Epithelial cell of esophagus (primary cell): Measurements from ENCODE around the gene C16orf54.
"Not testable (repeated sequence)": the region's sequence is repeated elsewhere in the genome, so short reads cannot be mapped to it uniquely, and the experiment has no call there.

ENCODE experiments used
- DNase-seq: peaks from one replicate; pipeline ENCODE4 v3.0.0; 2010; ENCODE audit warnings: low read depth
- H3K4me3 ChIP-seq: 2 replicates; pipeline ENCODE4 v1.5.1; 2011; ENCODE audit warnings: mild to moderate bottlenecking, low read length, control low read depth
- TF ChIP-seq, protein P1 (sequence below): IDR thresholded peaks from 2 replicates; pipeline ENCODE4 v1.5.1; 2011; ENCODE audit warnings: low read depth, mild to moderate bottlenecking, low read length, control low read depth, inconsistent platforms; ENCODE audit not compliant: insufficient read depth; ENCODE audit errors: missing control alignments

C16orf54 gene

DNA sequence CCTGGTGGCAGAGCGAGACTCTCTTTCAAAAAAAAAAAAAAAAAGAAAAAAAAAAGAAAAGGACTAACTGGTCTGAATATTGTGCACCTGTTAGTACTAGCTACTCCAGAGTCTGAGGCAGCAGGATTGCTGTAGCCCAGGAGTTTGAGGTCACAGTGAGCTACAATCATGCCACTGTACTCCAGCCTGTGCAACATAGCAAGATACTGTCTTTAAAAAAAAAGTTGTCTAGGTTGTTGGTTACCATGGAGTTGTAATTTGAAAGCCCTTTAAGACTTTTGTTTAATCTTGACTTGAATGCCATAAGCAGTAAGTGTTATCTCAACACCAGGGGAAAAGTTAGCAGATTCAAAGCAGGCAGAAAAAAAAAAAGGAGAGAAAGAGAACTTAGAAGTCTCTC lies 10.9 kb upstream of the C16orf54 start:
- H3K4me3 ChIP-seq = no peak overlapping the region
- TF ChIP-seq, protein P1, sequence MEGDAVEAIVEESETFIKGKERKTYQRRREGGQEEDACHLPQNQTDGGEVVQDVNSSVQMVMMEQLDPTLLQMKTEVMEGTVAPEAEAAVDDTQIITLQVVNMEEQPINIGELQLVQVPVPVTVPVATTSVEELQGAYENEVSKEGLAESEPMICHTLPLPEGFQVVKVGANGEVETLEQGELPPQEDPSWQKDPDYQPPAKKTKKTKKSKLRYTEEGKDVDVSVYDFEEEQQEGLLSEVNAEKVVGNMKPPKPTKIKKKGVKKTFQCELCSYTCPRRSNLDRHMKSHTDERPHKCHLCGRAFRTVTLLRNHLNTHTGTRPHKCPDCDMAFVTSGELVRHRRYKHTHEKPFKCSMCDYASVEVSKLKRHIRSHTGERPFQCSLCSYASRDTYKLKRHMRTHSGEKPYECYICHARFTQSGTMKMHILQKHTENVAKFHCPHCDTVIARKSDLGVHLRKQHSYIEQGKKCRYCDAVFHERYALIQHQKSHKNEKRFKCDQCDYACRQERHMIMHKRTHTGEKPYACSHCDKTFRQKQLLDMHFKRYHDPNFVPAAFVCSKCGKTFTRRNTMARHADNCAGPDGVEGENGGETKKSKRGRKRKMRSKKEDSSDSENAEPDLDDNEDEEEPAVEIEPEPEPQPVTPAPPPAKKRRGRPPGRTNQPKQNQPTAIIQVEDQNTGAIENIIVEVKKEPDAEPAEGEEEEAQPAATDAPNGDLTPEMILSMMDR = no peak
- DNase-seq = no peak

DNA sequence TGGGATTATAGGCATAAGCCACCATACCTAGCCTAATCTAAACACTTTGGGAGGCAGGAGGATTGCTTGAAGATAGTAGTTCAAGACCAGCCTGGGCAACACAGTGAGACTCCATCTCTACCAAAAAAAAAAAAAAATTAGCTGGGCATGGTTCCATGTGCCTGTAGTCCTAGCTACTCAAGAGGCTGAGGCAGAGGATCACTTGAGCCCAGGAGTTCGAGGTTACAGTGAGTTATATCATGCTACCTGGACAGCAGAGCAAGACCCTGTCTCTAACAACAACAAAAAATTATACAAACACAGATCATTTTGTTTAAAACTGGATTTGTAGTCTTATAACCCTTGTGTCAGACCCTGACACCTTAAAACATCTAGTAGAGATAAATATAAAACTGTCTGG lies 7.7 kb upstream of the C16orf54 start:
- TF ChIP-seq, protein P1 = no peak
- H3K4me3 ChIP-seq = no peak overlapping the region
- no peak for DNase-seq

DNA sequence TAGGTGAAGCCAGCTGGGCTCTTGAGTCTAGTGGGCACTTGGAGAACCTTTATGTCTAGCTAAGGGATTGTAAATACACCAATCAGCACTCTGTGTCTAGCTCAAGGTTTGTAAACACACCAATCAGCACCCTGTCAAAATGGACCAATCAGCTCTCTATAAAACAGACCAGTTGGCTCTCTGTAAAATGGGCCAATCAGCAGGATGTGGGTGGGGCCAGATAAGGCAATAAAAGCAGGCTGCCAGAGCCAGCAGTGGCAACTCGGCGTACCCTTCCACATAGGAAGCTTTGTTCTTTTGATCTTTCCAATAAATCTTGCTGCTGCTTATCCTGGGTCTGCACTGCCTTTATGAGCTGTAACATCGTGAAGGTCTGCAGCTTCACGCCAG lies 3.0 kb upstream of the C16orf54 start:
- not testable (repeated sequence) for DNase-seq, H3K4me3 ChIP-seq

DNA sequence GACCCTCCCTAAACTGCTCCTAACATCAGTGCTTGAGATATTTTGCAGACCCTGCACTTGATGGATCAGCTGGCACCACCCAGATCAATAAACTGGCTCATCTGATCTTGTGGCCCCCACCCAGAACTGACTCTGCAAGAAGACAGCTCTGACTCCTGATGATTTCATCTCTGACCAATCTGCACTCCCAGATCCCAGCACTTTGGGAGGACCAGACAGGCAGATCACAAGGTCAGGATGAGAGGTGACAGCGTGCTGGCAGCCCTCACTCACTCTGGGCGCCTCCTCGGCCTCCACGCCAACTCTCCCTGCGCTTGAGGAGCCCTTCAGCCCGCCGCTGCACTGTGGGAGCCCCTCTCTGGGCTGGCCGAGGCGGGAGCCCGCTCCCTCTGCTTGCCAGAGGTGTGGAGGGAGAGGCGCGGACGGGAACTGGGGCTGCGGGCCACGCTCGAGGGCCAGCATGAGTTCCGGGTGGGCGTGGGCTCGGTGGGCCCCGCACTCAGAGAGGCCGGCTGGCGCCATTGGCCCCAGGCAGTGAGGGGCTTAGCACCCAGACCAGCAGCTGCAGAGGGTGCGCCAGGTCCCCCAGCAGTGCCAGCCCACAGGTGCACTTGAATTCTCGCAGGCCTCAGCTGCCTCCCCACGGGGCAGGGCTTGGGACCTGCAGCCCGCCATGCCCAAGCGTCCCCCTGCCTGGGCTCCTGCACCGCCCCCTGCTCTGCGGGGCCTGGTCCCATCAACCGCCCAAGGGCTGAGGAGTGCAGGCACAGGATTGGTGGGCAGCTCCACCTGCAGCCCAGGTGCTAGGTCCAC lies 2.4 kb upstream of the C16orf54 start:
- TF ChIP-seq, protein P1 = no peak
- no peak for DNase-seq
- H3K4me3 ChIP-seq = no peak overlapping the region

DNA sequence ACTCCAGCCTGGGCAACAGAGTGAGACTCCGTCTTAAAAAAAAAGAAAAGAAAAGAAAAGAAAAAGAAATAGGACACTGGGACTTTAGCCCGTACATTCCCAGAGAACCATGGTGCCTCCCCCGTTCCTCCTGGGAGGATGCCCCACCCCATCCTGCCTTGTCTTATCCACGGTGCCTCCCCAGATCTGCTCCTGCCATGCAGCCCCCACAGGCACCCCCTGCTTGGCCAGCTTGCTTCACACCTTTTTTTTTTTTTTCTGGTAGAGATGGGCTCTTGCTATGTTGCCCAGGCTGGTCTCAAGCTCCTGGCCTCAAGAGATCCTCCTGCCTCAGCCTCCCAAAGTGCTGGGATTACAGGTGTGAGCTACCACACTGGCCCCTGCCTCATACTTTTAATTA lies 728 bp upstream of the C16orf54 start:
- H3K4me3 ChIP-seq, DNase-seq: not testable (repeated sequence)

DNA sequence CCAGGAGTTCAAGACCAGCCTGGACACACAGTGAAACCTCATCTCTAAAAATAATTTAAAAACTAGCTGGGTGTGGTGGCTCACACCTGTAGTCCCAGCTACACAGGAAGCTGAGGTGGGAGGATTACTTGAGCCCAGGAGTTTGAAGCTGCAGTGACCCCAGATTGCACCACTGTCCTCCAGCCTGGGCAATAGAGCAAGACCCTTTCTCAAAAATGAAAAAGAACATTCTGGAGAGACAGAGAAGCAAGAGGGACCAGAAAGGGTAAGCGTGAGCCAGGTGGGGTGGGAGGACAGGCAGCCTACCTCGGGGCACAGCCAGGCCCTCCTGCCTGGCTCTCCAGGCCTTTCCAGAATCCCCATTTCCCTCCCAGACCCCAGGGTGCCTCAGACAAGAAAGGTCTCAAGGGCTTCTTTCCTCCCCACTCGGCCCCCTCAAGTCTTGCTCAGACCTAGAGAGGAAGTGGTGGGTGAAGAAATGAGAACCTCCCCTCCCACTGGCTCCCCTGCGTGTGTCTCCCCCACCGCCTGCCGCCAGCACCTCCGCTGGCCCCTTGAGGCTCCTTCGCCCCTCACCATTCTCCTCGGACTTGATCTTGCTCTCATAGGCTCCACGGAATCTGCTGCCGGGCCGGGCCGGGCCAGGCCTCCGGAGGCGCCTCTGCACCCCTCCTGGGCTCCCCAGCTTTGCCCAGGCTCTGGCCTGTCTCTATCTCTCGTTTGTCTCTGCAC lies 503 bp downstream of the C16orf54 start:
- DNase-seq = no peak
- TF ChIP-seq, protein P1 = no peak
- no peak overlapping the region for H3K4me3 ChIP-seq

DNA sequence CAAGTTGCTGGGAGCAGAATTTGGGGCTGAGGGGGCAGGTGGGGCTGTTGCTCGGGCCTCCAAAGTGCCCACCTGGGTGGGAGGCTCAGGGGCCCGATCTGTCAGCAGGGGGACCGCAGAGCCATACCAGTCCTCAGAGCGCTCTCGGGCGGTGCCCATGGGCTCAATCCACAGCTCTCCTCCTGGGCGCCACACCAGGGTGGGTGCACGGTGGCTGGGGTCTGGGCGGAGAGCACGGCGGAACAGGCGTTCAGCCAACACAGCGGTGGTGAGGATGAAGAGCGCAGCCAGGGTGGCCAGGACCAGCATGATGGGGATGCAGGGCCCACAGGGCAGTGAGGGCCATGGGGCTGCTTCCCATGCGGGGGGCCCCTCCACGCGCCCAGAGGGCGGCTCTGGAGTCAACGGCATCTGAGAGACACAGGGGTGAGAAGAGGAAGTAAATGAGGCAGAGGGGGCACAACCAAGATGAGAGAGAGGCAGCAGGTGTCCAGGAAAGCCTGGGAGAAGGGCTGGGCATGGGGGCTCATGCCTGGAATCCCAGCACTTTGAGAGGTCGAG lies 1.2 kb downstream of the C16orf54 start:
- no peak overlapping the region for H3K4me3 ChIP-seq
- no peak for DNase-seq
- TF ChIP-seq, protein P1 = no peak

DNA sequence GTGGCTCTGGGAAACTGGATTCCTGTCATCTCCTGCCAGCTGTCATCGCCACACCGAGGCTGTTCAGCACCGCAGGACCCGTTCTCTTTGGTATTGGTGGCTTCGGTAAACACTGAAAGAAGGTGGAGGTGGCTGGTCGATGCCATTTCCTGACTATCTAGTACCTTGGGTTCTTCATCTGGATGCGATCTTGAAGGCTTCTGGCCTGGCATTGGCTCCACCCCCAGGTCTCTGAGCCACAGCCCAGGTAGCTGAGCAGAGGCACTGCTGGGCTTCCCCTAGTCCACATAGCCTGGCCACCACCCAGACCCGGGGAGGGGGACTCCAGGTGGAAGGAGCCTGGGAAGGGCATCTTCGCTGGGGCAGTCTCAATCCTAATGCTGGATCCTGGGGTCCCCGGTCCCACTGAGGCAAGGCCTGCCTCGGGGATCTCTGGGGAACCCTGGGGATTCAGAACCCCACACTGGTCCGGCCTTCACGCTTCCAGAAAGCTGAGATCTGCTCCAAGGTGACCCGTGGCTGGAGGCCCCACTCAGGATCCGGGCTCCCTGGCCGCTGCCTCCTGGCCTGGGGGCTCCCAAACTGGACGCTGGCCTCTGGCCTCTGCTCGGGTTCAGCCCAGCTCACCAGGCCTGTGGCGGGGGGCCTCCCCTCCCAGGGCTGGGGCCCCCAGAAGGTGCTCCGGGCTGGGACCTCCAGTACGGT lies 1.8 kb downstream of the C16orf54 start:
- no peak overlapping the region for H3K4me3 ChIP-seq
- TF ChIP-seq, protein P1 = no peak
- no peak for DNase-seq
